AG04449 (cell line): ENCODE measurements around the gene KIAA0319L.

Experiments used
- CTCF ChIA-PET: fragments of 350-600 bp; formaldehyde crosslinking; extraction: SDS; loops from one replicate; lab custom pipeline; 2021; ENCODE audit warnings: antibody characterized with exemption; lab: Yijun Ruan, JAX
- POLR2A ChIA-PET: fragments of 400-600, 350-600 bp; formaldehyde crosslinking; extraction: SDS; loops from one replicate; lab custom pipeline; 2020; ENCODE audit warnings: antibody characterized with exemption, inconsistent platforms; lab: Yijun Ruan, JAX
- DNase-seq: peaks from one replicate; pipeline ENCODE4 v3.0.0-alpha.2; 2010; ENCODE audit warnings: low read depth, low spot score
- H3K4me3 ChIP-seq: 2 replicates; pipeline ENCODE4 v1.5.1; 2011; ENCODE audit warnings: low read depth, mild to moderate bottlenecking, control low read depth, low read length
- CTCF ChIP-seq: IDR thresholded peaks from one replicate; pipeline ENCODE4 v1.5.1; 2011; ENCODE audit warnings: mild to moderate bottlenecking, moderate library complexity, low read length, control low read depth, inconsistent platforms; ENCODE audit not compliant: insufficient read depth; ENCODE audit errors: missing control alignments

KIAA0319L gene

GRCh38 chr1:35592991-35593769, 36.0 kb upstream of the KIAA0319L start:
- POLR2A ChIA-PET = no interaction called here
- TF ChIP-seq CTCF = no peak
- H3K4me3 ChIP-seq = no peak overlapping the region
- DNase-seq = no peak
- CTCF ChIA-PET = interaction anchor here (0.6 to 1.5 kb wide), 6 partner anchors 10 to 133 kb away, joined by 3 to 9 read pairs (median 4); no protein-coding TSS in a partner anchor

- H3K4me3 ChIP-seq = no peak overlapping the region
- CTCF ChIA-PET = interaction anchor here (0.9 kb wide), 1 partner anchor 23 kb away, joined by 4 read pairs; no protein-coding TSS in a partner anchor
- no peak for TF ChIP-seq CTCF
- POLR2A ChIA-PET = no interaction called here
- no peak for DNase-seq
Observed at GRCh38 chr1:35591211-35591610, 34.0 kb upstream of the KIAA0319L start.

GRCh38 chr1:35590476-35591040, 33.4 kb upstream of the KIAA0319L start:
- no peak for DNase-seq
- ChIA-PET POLR2A (interaction anchor here (1.2 kb wide), 1 partner anchor 8 kb away, joined by 3 read pairs; no protein-coding TSS in a partner anchor), CTCF (interaction anchor here (0.9 kb wide), 1 partner anchor 22 kb away, joined by 4 read pairs; no protein-coding TSS in a partner anchor)
- H3K4me3 ChIP-seq = no peak overlapping the region
- no peak for TF ChIP-seq CTCF

- no peak overlapping the region for H3K4me3 ChIP-seq
- TF ChIP-seq CTCF = no peak
- ChIA-PET POLR2A (interaction anchor here (0.6 to 1.2 kb wide), 2 partner anchors 9 to 12 kb away, joined by 3 read pairs; no protein-coding TSS in a partner anchor), CTCF (interaction anchor here (0.9 kb wide), 1 partner anchor 21 kb away, joined by 4 read pairs; no protein-coding TSS in a partner anchor)
- no peak for DNase-seq
Observed at GRCh38 chr1:35589516-35590427, 32.6 kb upstream of the KIAA0319L start.

- POLR2A ChIA-PET = no interaction called here
- no peak for TF ChIP-seq CTCF
- no peak overlapping the region for H3K4me3 ChIP-seq
- no peak for DNase-seq
- CTCF ChIA-PET = no interaction called here
Observed at GRCh38 chr1:35588197-35588910, 31.2 kb upstream of the KIAA0319L start.
